ENCODE data around the gene IQCB1. TPM values are rescaled to one million over a fixed set of nuclear protein-coding genes. Genes with fewer than 3 reads are reported as not detected.
"Not testable (repeated sequence)": the region's sequence is repeated elsewhere in the genome, so short reads cannot be mapped to it uniquely, and the experiment has no call there.

The IQCB1 gene
- total and polyA plus RNA-seq, 4 donors: 20.6 to 25.0 (median 22.3) TPM

GRCh38 chr3:121782784-121783183, 52.1 kb downstream of the IQCB1 start:
- not testable (repeated sequence) for H3K4me3 ChIP-seq (ENCODE audit: low read depth, low read length); H3K27ac ChIP-seq (ENCODE audit: low read depth, low read length); H3K27me3 ChIP-seq (ENCODE audit: control insufficient read depth, insufficient read depth, low read length); H3K9me3 ChIP-seq (ENCODE audit: control insufficient read depth, insufficient read depth, low read length); H3K4me1 ChIP-seq (ENCODE audit: control insufficient read depth, insufficient read depth, low read length); DNase-seq (ENCODE audit: low read depth in 4 of 6, low spot score in 6 of 6)
- WGBS (ENCODE audit: insufficient coverage): 92% methylated on average over 6 of the region's 8 CpGs
- peaks cover 10% of the 10 kb centered on the region for H3K36me3 ChIP-seq (ENCODE audit: control insufficient read depth, insufficient read depth, low read length)

GRCh38 chr3:121781611-121782010, 53.2 kb downstream of the IQCB1 start:
- H3K4me3 ChIP-seq (ENCODE audit: low read depth, low read length): no peak overlapping the region
- H3K36me3 ChIP-seq (ENCODE audit: control insufficient read depth, insufficient read depth, low read length): peaks cover 12% of the 10 kb centered on the region
- H3K4me1 ChIP-seq (ENCODE audit: control insufficient read depth, insufficient read depth, low read length): no peaks in the 10 kb centered on the region
- no peak overlapping the region for H3K27ac ChIP-seq (ENCODE audit: low read depth, low read length)
- no peaks in the 10 kb centered on the region for H3K27me3 ChIP-seq (ENCODE audit: control insufficient read depth, insufficient read depth, low read length)
- WGBS (ENCODE audit: insufficient coverage): no CpG with 5 or more reads among the region's 7 CpGs
- no peak for DNase-seq (ENCODE audit: low read depth in 4 of 6, low spot score in 6 of 6)
- no peaks in the 10 kb centered on the region for H3K9me3 ChIP-seq (ENCODE audit: control insufficient read depth, insufficient read depth, low read length)

- H3K27ac ChIP-seq (ENCODE audit: low read depth, low read length); H3K4me3 ChIP-seq (ENCODE audit: low read depth, low read length); H3K27me3 ChIP-seq (ENCODE audit: control insufficient read depth, insufficient read depth, low read length); H3K9me3 ChIP-seq (ENCODE audit: control insufficient read depth, insufficient read depth, low read length); DNase-seq (ENCODE audit: low read depth in 4 of 6, low spot score in 6 of 6); H3K4me1 ChIP-seq (ENCODE audit: control insufficient read depth, insufficient read depth, low read length): not testable (repeated sequence)
- WGBS (ENCODE audit: insufficient coverage): no CpG with 5 or more reads among the region's 4 CpGs
- H3K36me3 ChIP-seq (ENCODE audit: control insufficient read depth, insufficient read depth, low read length): peaks cover 26% of the 10 kb centered on the region
Measured at GRCh38 chr3:121775095-121775494, 59.8 kb downstream of the IQCB1 start.

GRCh38 chr3:121769246-121769645, 65.6 kb downstream of the IQCB1 start:
- H3K36me3 ChIP-seq (ENCODE audit: control insufficient read depth, insufficient read depth, low read length): peaks cover 21% of the 10 kb centered on the region
- no CpG with 5 or more reads among the region's 1 CpG for WGBS (ENCODE audit: insufficient coverage)
- no peak overlapping the region for H3K27ac ChIP-seq (ENCODE audit: low read depth, low read length)
- no peaks in the 10 kb centered on the region for H3K27me3 ChIP-seq (ENCODE audit: control insufficient read depth, insufficient read depth, low read length)
- H3K4me1 ChIP-seq (ENCODE audit: control insufficient read depth, insufficient read depth, low read length): no peaks in the 10 kb centered on the region
- H3K4me3 ChIP-seq (ENCODE audit: low read depth, low read length): no peak overlapping the region
- no peaks in the 10 kb centered on the region for H3K9me3 ChIP-seq (ENCODE audit: control insufficient read depth, insufficient read depth, low read length)
- no peak for DNase-seq (ENCODE audit: low read depth in 4 of 6, low spot score in 6 of 6)

GRCh38 chr3:121768452-121768851, 66.4 kb downstream of the IQCB1 start:
- no peak for DNase-seq (ENCODE audit: low read depth in 4 of 6, low spot score in 6 of 6)
- H3K27ac ChIP-seq (ENCODE audit: low read depth, low read length): no peak overlapping the region
- no peaks in the 10 kb centered on the region for H3K27me3 ChIP-seq (ENCODE audit: control insufficient read depth, insufficient read depth, low read length)
- no peak overlapping the region for H3K4me3 ChIP-seq (ENCODE audit: low read depth, low read length)
- no peaks in the 10 kb centered on the region for H3K9me3 ChIP-seq (ENCODE audit: control insufficient read depth, insufficient read depth, low read length)
- H3K36me3 ChIP-seq (ENCODE audit: control insufficient read depth, insufficient read depth, low read length): peaks cover 21% of the 10 kb centered on the region
- H3K4me1 ChIP-seq (ENCODE audit: control insufficient read depth, insufficient read depth, low read length): no peaks in the 10 kb centered on the region
- WGBS (ENCODE audit: insufficient coverage): 82% methylated on average over 2 of the region's 2 CpGs

- Histone ChIP-seq H3K27ac (ENCODE audit: low read depth, low read length) (no peak overlapping the region), H3K9me3 (ENCODE audit: control insufficient read depth, insufficient read depth, low read length) (no peaks in the 10 kb centered on the region), H3K4me1 (ENCODE audit: control insufficient read depth, insufficient read depth, low read length) (no peaks in the 10 kb centered on the region), H3K4me3 (ENCODE audit: low read depth, low read length) (no peak overlapping the region), H3K36me3 (ENCODE audit: control insufficient read depth, insufficient read depth, low read length) (no peaks in the 10 kb centered on the region), H3K27me3 (ENCODE audit: control insufficient read depth, insufficient read depth, low read length) (peaks cover 3% of the 10 kb centered on the region)
- no CpG with 5 or more reads among the region's 3 CpGs for WGBS (ENCODE audit: insufficient coverage)
- DNase-seq (ENCODE audit: low read depth in 4 of 6, low spot score in 6 of 6): no peak
Measured at GRCh38 chr3:121759541-121760202, 75.2 kb downstream of the IQCB1 start.

- H3K9me3 ChIP-seq (ENCODE audit: control insufficient read depth, insufficient read depth, low read length): no peaks in the 10 kb centered on the region
- no peaks in the 10 kb centered on the region for H3K36me3 ChIP-seq (ENCODE audit: control insufficient read depth, insufficient read depth, low read length)
- H3K4me1 ChIP-seq (ENCODE audit: control insufficient read depth, insufficient read depth, low read length): no peaks in the 10 kb centered on the region
- peaks cover 3% of the 10 kb centered on the region for H3K27me3 ChIP-seq (ENCODE audit: control insufficient read depth, insufficient read depth, low read length)
- DNase-seq (ENCODE audit: low read depth in 4 of 6, low spot score in 6 of 6): no peak
- no CpG with 5 or more reads among the region's 1 CpG for WGBS (ENCODE audit: insufficient coverage)
- H3K27ac ChIP-seq (ENCODE audit: low read depth, low read length): no peak overlapping the region
- no peak overlapping the region for H3K4me3 ChIP-seq (ENCODE audit: low read depth, low read length)
Measured at GRCh38 chr3:121758727-121759450, 76.0 kb downstream of the IQCB1 start.

- Histone ChIP-seq H3K4me1 (ENCODE audit: control insufficient read depth, insufficient read depth, low read length) (no peaks in the 10 kb centered on the region), H3K4me3 (ENCODE audit: low read depth, low read length) (no peak overlapping the region), H3K36me3 (ENCODE audit: control insufficient read depth, insufficient read depth, low read length) (no peaks in the 10 kb centered on the region), H3K9me3 (ENCODE audit: control insufficient read depth, insufficient read depth, low read length) (no peaks in the 10 kb centered on the region), H3K27me3 (ENCODE audit: control insufficient read depth, insufficient read depth, low read length) (peaks cover 3% of the 10 kb centered on the region), H3K27ac (ENCODE audit: low read depth, low read length) (no peak overlapping the region)
- 86% methylated on average over 15 of the region's 15 CpGs for WGBS (ENCODE audit: insufficient coverage)
- DNase-seq (ENCODE audit: low read depth in 4 of 6, low spot score in 6 of 6): no peak
Measured at GRCh38 chr3:121757812-121758545, 76.9 kb downstream of the IQCB1 start.

GRCh38 chr3:121757087-121757811, 77.6 kb downstream of the IQCB1 start:
- no peaks in the 10 kb centered on the region for H3K36me3 ChIP-seq (ENCODE audit: control insufficient read depth, insufficient read depth, low read length)
- peaks cover 3% of the 10 kb centered on the region for H3K27me3 ChIP-seq (ENCODE audit: control insufficient read depth, insufficient read depth, low read length)
- DNase-seq (ENCODE audit: low read depth in 4 of 6, low spot score in 6 of 6): peak in 1 of 6 donors; percentile 23
- H3K9me3 ChIP-seq (ENCODE audit: control insufficient read depth, insufficient read depth, low read length): no peaks in the 10 kb centered on the region
- WGBS (ENCODE audit: insufficient coverage): 71% methylated on average over 2 of the region's 4 CpGs
- H3K27ac ChIP-seq (ENCODE audit: low read depth, low read length): no peak overlapping the region
- H3K4me3 ChIP-seq (ENCODE audit: low read depth, low read length): no peak overlapping the region
- no peaks in the 10 kb centered on the region for H3K4me1 ChIP-seq (ENCODE audit: control insufficient read depth, insufficient read depth, low read length)
